Spleen (tissue), 7 donors: Measurements from ENCODE around the gene GYG1.

Experiments used
- CTCF ChIP-seq, 11 experiments: fragments of 200-600 bp in 7 of 11; fragments of 450-650 bp in 4 of 11; sonication (generic) in 4 of 11; IDR thresholded peaks in 8 of 11; conservative IDR thresholded peaks in 3 of 11; 1 replicate in 7 of 11; 2 replicates in 4 of 11; pipeline versions ENCODE4 v1.4.0 to v1.8.0; 2016 to 2021; ENCODE audit warnings: antibody characterized with exemption in 11 of 11, inconsistent platforms in 4 of 11, mild to moderate bottlenecking in 1 of 11
- POLR2A ChIP-seq, 3 donors: fragments of 450-650 bp; IDR thresholded peaks; one replicate each; pipeline ENCODE4 v1.5.1; 2017; ENCODE audit warnings: antibody characterized with exemption in 3 of 3, mild to moderate bottlenecking in 1 of 3
- POLR2AphosphoS5 ChIP-seq, 3 donors: sonication (generic); formaldehyde crosslinking; IDR thresholded peaks; one replicate each; pipeline ENCODE4 v1.5.1; 2017; ENCODE audit warnings: antibody characterized with exemption in 3 of 3
- donor health status: DM: no; HTN: no; CAD: no; lungs with moderate emphysema.
- donor health status: DM: no; HTN: no; CAD: no.
- donor health status: DM: no; HTN: no; CAD: no.

- TF ChIP-seq CTCF (IDR thresholded peaks at IDR 0.05 in 8 of 11, conservative IDR thresholded peaks at IDR 0.05 in 3 of 11) = no peak
- no peak for TF ChIP-seq POLR2A (IDR thresholded peaks at IDR 0.05)
- TF ChIP-seq POLR2AphosphoS5 (IDR thresholded peaks at IDR 0.05) = no peak
These were observed 76.5 kb downstream of the GYG1 start for GRCh38 chr3:149067883-149068282.
